Measurements from ENCODE around the gene DAGLA.

DNA sequence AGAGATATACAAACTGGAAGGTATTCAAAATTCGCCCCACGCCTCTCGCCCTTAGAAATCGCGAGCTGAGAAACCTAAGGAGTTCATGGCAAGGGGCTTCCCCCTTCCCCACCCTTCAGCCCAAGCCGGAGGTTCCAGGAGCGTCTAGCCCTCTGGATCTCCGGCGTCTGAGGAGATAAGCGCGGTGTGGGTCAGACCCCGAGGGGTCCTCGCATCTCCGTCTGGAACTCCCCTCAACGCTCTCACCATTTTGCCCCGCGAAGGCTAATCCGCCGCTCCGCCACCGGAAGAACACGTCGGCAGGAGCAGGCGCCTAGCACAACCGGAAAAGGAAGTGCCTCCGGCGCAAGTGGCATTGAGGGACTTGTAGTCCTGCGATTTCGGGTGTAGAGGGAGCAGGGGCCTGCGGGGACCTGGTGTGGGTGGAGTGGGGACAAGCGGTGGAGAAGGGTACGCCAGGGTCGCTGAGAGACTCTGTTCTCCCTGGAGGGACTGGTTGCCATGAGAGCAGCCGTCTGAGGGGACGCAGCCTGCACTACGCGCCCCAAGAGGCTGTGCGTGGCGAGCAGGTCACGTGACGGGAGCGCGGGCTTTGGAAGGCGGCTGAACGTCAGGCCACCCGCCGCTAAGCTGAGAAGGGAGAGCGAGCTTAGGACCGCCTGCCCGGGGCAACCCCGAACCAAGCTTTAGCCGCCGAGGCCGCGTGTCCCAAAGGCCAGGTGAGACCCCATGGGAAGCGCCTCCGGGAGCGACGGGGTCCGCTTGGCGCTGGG lies 112.3 kb downstream of the DAGLA start, which contains the start of the genes FEN1 and TMEM258:
- TF ChIP-seq EZH2 (IDR thresholded peaks at IDR 0.05; ENCODE audit: borderline replicate concordance, low read depth, low read length, poor library complexity, severe bottlenecking): no peak
- TF ChIP-seq, protein P1, sequence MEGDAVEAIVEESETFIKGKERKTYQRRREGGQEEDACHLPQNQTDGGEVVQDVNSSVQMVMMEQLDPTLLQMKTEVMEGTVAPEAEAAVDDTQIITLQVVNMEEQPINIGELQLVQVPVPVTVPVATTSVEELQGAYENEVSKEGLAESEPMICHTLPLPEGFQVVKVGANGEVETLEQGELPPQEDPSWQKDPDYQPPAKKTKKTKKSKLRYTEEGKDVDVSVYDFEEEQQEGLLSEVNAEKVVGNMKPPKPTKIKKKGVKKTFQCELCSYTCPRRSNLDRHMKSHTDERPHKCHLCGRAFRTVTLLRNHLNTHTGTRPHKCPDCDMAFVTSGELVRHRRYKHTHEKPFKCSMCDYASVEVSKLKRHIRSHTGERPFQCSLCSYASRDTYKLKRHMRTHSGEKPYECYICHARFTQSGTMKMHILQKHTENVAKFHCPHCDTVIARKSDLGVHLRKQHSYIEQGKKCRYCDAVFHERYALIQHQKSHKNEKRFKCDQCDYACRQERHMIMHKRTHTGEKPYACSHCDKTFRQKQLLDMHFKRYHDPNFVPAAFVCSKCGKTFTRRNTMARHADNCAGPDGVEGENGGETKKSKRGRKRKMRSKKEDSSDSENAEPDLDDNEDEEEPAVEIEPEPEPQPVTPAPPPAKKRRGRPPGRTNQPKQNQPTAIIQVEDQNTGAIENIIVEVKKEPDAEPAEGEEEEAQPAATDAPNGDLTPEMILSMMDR (conservative IDR thresholded peaks at IDR 0.05; ENCODE audit: low read depth, low read length): no peak
